AG20443 (cell line): ENCODE data around the gene PSORS1C1.
"Not testable (repeated sequence)": the region's sequence is repeated elsewhere in the genome, so short reads cannot be mapped to it uniquely, and the experiment has no call there.

Source experiments
- DNase-seq: peaks from one replicate; pipeline ENCODE4 v3.0.0; 2012; ENCODE audit warnings: low spot score, mixed read lengths

PSORS1C1 gene, protein sequence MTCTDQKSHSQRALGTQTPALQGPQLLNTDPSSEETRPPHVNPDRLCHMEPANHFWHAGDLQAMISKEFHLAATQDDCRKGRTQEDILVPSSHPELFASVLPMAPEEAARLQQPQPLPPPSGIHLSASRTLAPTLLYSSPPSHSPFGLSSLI

GRCh38 chr6:31114541-31114878 is at the start of gene PSORS1C1:
Gene PSORS1C1, plus strand, starts transcription at chr6:31114800. Its CDS starts 14,833 bp downstream, at chr6:31129633.
- DNase-seq: peak; percentile 94

DNA sequence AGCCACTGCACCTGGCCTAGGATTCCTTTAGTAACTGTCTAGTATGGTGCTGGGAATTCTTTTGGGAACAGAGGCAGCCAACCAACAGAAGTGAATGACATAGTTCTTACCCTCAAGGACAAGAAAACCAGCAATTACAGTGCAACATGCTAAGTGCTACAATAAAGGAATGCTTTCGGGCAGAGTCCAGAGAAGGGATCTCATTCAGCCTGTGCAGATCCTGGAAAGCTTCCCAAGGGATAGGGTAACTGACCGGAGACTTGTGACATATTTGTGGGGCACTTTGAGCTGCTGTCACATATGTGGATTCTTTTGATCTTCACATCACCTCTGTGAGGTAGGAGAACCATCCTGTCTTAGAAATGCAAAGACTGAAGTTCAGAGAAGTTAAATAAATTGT is 49.0 kb upstream of the PSORS1C1 start:
- no peak for DNase-seq

DNA sequence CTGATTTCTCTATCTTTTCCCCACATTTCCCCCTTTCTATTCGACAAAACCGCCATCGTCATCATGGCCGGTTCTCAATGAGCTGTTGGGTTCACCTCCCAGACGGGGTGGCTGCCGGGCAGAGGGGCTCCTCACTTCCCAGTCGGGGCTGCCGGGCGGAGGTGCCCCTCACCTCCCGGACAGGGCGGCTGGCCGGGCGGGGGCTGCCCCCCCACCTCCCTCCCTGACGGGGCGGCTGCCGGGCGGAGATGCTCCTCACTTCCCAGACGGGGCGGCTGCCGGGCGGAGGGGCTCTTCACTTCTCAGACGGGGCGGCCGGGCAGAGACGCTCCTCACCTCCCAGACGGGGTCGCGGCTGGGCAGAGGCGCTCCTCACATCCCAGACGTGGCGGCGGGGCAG is 47.6 kb upstream of the PSORS1C1 start:
- DNase-seq: not testable (repeated sequence)

GRCh38 chr6:31067891-31068668 is 46.5 kb upstream of the PSORS1C1 start:
- not testable (repeated sequence) for DNase-seq

- DNase-seq: peak; percentile 90
These were observed 45.8 kb upstream of the PSORS1C1 start for GRCh38 chr6:31068669-31069340.

DNA sequence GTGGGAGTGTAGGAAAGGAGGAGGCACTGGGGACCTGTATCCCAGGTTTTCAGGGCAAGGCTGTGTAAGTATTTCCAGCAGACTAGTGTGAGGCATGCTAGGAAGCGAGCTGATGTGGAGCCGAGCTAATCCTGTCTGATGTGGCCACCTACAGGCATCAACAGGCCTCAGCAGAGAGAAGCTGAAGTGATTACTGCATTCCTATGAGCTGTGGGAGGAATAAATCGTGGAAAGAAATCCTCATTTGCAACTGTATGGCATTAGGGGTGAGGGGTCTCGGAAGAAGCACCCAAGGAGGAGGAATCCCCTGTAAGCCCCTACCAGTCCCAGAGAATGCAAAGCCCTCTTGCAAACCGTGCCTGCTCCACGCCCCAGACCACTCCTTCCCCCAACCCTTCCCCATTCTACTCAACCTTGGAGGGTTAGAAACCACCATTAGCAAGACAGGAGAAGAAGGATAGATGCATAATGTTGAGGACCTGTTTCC is 43.8 kb upstream of the PSORS1C1 start:
- DNase-seq: peak; percentile 80

DNA sequence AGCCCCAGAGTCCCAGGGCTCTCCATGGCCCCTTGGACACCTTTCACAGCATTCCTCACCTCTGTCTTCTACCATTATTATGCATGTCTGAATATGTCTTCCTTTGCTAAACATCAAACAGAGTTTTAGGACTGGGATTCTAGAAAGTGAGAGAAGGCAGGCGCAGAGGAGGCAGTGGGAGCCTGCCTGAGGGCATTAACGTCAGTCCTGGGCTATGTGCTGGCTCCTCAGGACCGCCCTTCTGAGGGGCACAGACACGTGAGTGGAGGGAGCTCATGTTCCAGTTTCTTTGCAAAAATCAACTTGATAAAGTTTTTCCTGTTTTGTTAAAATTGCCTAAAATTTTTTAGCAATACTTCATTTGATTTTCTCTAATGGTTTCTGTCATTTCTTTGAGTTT is 40.2 kb upstream of the PSORS1C1 start:
- no peak for DNase-seq

DNA sequence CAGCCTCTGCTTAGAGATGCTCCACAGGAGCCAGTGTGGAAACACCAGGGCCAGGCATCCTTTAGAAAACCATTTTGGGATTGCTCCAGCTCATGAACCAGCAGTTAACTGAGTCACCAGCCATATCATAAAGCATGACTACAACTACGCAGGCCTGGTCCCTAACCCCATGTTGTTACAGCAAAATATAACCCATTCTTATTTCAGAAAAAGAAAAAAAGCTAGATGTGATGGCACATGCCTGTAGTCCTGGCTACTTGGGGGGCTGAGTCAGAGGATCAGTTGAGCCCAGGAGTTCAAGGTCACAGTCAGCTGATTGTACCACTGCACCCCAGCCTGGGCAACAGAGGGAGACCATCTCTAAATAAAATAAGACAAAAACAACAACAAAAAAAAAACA is 39.1 kb upstream of the PSORS1C1 start:
- DNase-seq: no peak

DNA sequence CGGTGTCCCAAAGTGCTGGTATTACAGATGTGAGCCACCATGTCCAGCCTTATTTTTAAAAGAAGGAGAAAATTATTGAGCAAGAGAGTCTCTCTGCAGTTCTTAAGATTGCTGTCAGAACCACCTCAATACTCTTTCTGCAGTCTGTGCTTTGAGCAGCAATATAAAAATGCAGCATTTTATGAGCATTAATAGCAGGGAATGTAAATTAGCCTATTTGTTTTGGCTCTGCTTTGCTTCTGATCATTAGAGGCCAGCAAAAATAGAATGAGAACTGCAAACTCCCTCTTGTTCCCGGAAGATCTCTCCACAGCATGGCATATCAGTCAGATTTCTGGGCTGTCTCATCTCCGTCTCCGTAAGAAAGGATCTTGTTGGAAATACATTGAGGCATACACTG is 38.0 kb upstream of the PSORS1C1 start:
- DNase-seq: no peak

DNA sequence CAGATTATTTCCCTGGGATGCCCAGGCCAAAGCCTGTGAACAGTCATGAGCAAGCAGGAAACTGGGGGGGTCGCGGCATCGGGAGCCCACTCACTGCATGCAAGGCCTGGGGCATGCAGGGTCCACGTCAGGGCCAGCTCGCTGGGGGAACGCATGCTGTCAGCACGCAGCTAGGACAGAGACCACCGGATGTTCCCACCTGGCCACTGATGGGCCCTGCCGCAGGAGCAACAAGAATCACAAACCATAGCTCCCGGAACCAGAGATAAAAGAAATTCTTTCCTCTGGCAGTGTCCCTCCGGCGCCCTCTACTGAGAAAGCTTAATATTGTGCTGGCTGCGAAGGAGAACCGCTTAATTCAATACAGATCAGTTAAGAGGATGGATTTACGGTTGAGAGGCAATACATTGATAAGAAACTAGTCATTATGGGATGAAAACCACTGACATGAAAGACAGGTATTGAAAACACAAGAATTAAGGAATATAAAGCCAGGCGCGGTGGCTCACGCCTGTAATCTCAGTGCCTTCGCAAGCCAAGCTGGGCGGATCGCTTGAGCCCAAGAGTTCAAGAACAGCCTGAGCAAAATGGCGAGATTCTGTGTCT is 34.8 kb upstream of the PSORS1C1 start:
- DNase-seq: peak; percentile 79

DNA sequence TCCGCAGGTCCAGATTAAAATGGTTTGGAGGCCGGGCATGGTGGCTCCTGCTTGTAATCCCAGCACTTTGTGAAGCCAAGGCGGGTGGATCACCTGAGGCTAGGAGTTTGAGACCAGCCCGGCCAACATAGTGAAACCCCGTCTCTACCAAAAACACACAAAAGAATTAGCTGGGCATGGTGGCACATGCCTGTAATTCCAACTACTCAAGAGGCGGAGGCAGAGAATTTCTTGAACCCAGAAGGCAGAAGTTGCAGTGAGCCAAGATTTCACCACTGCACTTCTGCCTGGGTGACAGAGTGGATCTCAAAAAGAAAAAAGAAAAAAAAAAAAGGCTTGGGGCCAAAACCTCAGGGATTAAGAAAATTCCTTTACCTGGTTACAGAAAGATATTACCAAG is 32.7 kb upstream of the PSORS1C1 start:
- no peak for DNase-seq

DNA sequence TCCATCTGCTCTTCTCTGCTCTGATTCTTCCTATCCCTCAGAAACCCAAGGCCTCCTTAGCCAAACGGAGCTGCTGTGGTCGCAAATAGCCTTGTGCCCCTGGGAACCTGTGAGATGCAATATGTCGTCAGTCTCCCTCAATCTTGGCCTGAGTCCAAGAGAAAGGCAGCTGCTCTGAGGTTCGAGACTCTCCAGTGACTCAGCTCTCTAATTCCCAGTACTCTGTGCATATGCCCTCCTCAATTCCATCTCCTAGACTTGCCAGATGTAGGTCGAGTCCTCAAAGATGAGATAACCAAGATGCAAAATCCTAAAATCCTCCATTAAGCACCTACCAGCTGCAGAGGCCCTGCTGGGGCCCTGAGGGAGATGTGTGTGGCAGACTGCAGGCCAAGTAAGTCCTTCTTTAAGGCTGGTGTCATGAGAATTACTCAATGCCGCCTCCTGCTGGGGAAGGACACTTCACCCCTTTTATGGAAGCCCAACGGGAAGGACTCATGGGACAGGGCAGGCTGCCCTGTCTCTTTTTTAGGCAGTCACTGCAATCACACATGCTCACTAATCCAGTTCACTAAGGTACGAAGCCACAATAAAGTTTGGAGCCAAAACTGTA is 30.8 kb upstream of the PSORS1C1 start:
- peak; percentile 45 for DNase-seq

DNA sequence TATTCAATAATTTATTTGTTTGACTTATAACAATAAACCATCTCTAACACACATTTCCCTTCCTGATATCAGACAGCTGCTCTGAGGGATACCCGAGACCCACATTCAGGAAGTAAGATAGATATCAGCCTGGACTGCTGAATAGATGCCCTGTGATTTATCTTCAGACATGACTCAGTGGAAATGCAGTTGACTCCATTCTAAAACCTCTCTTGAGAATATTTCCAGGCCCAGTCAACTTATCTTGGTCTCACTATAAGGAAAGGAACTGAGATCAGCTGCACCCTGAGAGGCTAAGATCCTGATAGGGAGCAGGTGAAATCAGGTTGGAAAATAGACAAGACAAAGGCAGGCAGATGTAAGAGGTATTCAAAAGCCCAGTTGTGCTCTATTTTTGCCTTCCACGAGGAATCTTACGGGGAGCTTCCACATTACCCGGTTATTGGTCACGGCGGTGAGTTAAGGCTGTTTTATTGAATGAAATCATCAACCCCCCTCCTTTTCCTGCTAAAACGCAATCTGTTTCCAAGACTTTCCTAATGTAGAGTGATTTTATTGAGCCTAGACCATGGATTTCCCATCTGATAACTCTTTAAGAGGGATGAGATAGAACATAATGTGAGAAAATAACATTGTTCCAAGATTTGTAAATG is 27.7 kb upstream of the PSORS1C1 start:
- peak; percentile 22 for DNase-seq

GRCh38 chr6:31087494-31088089 is 27.0 kb upstream of the PSORS1C1 start:
- DNase-seq: peak; percentile 92

- no peak for DNase-seq
These were observed 24.2 kb upstream of the PSORS1C1 start for GRCh38 chr6:31090275-31090972.

DNA sequence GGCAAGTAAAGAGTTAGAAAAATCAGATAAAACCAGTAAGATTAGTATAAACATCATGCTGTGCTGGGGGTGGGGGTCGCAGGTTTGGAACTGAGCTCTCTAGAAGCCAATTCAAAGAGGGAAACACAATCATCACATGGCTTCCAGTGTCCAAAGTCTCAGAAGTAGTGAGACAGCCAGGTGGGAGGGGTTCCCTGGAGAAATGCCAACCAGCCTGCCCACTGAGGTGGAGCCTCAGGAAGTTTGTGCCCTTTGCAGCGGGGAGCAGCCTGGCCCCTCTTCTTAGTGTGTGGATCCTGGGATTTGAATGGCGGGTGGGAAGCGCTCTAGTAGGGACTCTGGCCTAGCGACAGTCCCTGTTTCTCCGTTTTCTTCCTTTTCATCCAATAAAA is 23.6 kb upstream of the PSORS1C1 start:
- no peak for DNase-seq

GRCh38 chr6:31091680-31092079 is 22.9 kb upstream of the PSORS1C1 start:
- no peak for DNase-seq

- DNase-seq: no peak
These were observed 22.4 kb upstream of the PSORS1C1 start for GRCh38 chr6:31092238-31092637.

DNA sequence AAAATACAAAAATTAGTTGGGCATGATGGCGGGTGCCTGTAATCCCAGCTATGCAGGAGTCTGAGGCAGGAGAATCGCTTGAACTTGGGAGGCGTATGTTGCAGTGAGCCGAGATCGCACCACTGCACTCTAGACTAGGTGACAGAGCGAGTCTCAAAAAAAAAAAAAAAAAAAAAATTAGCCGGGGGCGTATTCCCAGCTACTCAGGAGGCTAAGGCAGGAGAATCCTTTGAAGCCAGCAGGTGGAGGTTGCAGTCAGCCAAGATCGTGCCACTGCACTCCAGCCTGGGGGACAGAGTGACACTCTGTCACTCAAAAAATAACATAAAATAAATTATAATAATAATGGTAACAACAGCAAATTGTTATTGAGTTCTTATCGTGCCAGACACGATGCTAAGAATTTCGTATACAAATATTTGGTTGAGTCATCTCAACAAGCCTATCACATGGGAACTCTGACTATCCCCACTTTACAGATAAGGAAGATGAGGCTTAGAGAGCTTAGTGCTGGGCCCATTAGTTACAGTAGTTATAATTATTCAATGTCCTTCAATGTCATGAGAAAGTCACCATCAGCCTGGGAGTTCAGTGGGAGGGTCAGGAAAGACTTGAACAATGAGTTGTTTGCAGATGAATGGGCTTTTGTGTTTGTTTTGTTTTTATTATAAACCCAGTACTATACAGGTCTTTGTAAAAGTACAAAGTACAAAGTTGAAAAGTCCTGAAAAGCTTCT is 21.7 kb upstream of the PSORS1C1 start:
- no peak for DNase-seq

- DNase-seq: no peak
These were observed 20.2 kb upstream of the PSORS1C1 start for GRCh38 chr6:31094389-31094881.
